GM19324 (cell line): ENCODE measurements around the gene PDE12.

ENCODE experiments used
- ATAC-seq: cut with Tn5 transposase; IDR thresholded peaks from one replicate; pipeline ENCODE4 v1.9.1; 2021; ENCODE audit warnings: mild to moderate bottlenecking, moderate library complexity; ENCODE audit not compliant: unreplicated experiment, low FRiP score

The PDE12 gene

GRCh38 chr3:57555738-57556458, at the start of gene PDE12:
TSS of gene PDE12 (plus strand) at chr3:57556274. CDS start at chr3:57556380, 106 bp downstream.
- ATAC-seq = peak; percentile 88

- no peak for ATAC-seq
Measured at GRCh38 chr3:57512166-57512565, 43.9 kb upstream of the PDE12 start.

GRCh38 chr3:57518276-57518915, 37.7 kb upstream of the PDE12 start:
- no peak for ATAC-seq

GRCh38 chr3:57530071-57530608, 25.9 kb upstream of the PDE12 start:
- no peak for ATAC-seq

GRCh38 chr3:57538465-57538864, 17.6 kb upstream of the PDE12 start:
- no peak for ATAC-seq

GRCh38 chr3:57544181-57545125, 11.6 kb upstream of the PDE12 start, which contains the start of gene DNAH12:
TSS of gene DNAH12 (minus strand) at chr3:57544344. CDS start at chr3:57542870, 1,474 bp downstream.
- no peak for ATAC-seq

GRCh38 chr3:57545636-57546268, 10.3 kb upstream of the PDE12 start:
- ATAC-seq = no peak

GRCh38 chr3:57546616-57547015, 9.5 kb upstream of the PDE12 start:
- no peak for ATAC-seq

GRCh38 chr3:57555306-57555705, 768 bp upstream of the PDE12 start:
- peak; percentile 2 for ATAC-seq

GRCh38 chr3:57556459-57557084, 498 bp downstream of the PDE12 start:
- ATAC-seq = peak; percentile 31

GRCh38 chr3:57557085-57557537, 1.0 kb downstream of the PDE12 start:
- peak; percentile 19 for ATAC-seq

- ATAC-seq = no peak
Measured at GRCh38 chr3:57559526-57559925, 3.5 kb downstream of the PDE12 start.

- no peak for ATAC-seq
Measured at GRCh38 chr3:57569859-57570450, 13.9 kb downstream of the PDE12 start.

- ATAC-seq = no peak
Measured at GRCh38 chr3:57570878-57571277, 14.8 kb downstream of the PDE12 start.

GRCh38 chr3:57572096-57572495, 16.0 kb downstream of the PDE12 start:
- ATAC-seq = no peak

- no peak for ATAC-seq
Measured at GRCh38 chr3:57575966-57576626, 20.0 kb downstream of the PDE12 start.

GRCh38 chr3:57577801-57578200, 21.7 kb downstream of the PDE12 start:
- no peak for ATAC-seq

GRCh38 chr3:57582474-57583168, 26.5 kb downstream of the PDE12 start:
- no peak for ATAC-seq
